22Rv1 (cell line): ENCODE measurements around the gene ANTXR1.

ENCODE experiments used
- H3K27ac ChIP-seq: fragments of 450-650 bp; 2 replicates; pipeline ENCODE4 v1.5.1; 2017
- CTCF ChIP-seq: fragments of 450-650 bp; IDR thresholded peaks from 2 replicates; pipeline ENCODE4 v1.5.1; 2017; ENCODE audit warnings: mild to moderate bottlenecking
- ZFX ChIP-seq: fragments of 450-650 bp; IDR thresholded peaks from 2 replicates; pipeline ENCODE4 v1.6.1; 2017; ENCODE audit warnings: antibody characterized with exemption, borderline replicate concordance

Gene ANTXR1

GRCh38 chr2:69132960-69133590 lies 120.1 kb downstream of the ANTXR1 start:
- TF ChIP-seq ZFX (no peak), CTCF (no peak)
- H3K27ac ChIP-seq = no peak overlapping the region

- TF ChIP-seq CTCF (no peak), ZFX (no peak)
- no peak overlapping the region for H3K27ac ChIP-seq
These were observed 120.9 kb downstream of the ANTXR1 start for GRCh38 chr2:69133898-69134297.

GRCh38 chr2:69134306-69134945 lies 121.4 kb downstream of the ANTXR1 start:
- TF ChIP-seq CTCF = no peak
- no peak for TF ChIP-seq ZFX
- H3K27ac ChIP-seq = no peak overlapping the region

GRCh38 chr2:69138247-69138772 lies 125.3 kb downstream of the ANTXR1 start:
- H3K27ac ChIP-seq = no peak overlapping the region
- no peak for TF ChIP-seq CTCF
- TF ChIP-seq ZFX = no peak

- no peak for TF ChIP-seq ZFX
- TF ChIP-seq CTCF = no peak
- no peak overlapping the region for H3K27ac ChIP-seq
These were observed 125.9 kb downstream of the ANTXR1 start for GRCh38 chr2:69138793-69139459.

GRCh38 chr2:69139778-69140670 lies 127.0 kb downstream of the ANTXR1 start:
- no peak overlapping the region for H3K27ac ChIP-seq
- no peak for TF ChIP-seq ZFX
- TF ChIP-seq CTCF = no peak
